HG03095 (cell line): ENCODE results near the gene TOR1A.

Experiments
- ATAC-seq: cut with Tn5 transposase; IDR thresholded peaks from one replicate; pipeline ENCODE4 v1.9.1; 2021; ENCODE audit warnings: moderate library complexity; ENCODE audit not compliant: unreplicated experiment

TOR1A gene

GRCh38 chr9:129852579-129852978, 28.6 kb upstream of the TOR1A start:
- no peak for ATAC-seq

- ATAC-seq = no peak
Measured at GRCh38 chr9:129851821-129852220, 27.9 kb upstream of the TOR1A start.

DNA sequence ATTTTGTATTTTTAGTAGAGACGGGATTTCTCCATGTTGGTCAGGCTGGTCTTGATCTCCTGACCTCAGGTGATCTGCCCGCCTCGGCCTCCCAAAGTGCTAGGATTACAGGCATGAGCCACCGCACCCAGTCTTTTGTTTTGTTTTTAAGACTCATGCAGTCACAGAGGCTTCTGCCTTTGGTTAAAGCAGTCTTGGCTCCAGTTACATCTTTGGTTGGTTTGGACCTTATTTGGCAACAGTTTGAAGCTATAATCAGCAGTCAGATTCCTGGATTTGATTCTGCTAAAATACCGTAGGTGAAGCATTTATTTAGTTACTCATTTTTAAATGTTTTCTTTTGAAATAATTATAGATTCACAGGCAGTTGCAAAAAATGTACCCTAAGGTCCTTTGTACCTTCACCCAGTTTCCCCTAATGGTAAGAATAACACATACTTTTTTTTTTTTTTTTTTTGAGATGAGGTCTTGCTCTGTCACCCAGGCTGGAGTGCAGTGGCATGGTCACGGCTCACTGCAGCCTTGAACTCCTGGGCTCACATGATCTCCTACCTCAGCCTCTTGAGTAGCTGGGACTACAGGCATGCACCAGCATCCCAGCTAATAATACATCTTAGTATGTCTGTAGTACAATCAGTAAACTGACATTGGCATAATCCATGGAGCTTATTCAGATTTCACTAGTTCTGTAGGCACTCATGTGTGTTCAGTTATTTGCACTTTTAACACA, 27.1 kb upstream of the TOR1A start:
- no peak for ATAC-seq

DNA sequence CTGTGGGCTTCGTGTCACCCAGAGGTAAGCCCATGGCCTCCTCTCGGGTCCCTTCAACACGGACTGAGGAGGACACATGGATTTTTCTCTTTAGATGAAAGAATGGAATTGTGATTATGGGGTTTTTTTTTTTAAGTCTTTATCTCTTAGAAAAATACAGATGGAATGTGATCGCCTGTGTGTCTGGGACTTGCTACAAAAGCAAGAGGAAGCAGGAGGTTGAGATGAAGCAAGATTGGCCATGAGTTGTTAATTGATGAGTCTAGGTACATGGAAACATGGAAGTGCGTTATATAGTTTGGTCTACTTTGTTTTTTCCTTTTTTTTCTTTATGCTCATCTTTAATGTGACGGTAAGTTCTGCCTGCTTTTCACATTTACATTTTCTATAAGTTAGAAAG, 26.0 kb upstream of the TOR1A start:
- ATAC-seq = no peak

DNA sequence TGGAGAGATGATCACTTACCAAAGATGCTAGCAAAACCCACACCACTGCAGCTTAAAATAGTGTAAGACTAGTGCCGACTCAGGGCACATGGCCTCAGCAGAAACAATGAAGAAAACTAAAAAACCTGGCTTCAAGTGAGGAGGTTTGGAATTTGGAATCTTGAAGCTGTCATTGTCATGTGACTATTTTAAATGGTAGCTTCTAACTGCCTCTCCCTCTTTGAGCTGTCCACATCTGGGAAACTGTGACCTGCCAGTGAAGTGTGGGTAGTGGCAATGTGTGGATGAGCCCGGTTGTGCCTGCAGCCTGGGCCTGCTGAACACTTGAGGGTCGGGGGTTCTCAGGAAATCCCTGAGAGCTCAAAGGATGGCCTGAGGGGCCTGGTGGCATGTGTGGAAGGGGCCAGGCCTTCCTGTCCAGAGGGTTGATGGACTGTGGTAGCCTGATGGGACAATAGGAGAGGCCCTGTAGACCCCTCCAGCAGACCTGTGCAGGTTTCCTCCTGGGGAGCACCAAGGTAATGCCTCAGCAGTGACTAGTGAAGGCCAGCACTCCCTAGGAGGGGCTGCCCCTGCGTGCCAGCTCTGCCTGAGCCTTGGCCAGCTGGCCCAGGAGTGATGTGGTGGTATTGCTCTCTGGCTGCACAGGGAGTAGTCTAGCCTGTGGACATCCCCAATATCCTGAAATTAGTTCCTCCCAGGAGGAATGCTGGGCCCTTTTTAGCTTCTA, 24.9 kb upstream of the TOR1A start:
- ATAC-seq = no peak

- ATAC-seq = no peak
Measured at GRCh38 chr9:129845373-129845772, 21.4 kb upstream of the TOR1A start.

DNA sequence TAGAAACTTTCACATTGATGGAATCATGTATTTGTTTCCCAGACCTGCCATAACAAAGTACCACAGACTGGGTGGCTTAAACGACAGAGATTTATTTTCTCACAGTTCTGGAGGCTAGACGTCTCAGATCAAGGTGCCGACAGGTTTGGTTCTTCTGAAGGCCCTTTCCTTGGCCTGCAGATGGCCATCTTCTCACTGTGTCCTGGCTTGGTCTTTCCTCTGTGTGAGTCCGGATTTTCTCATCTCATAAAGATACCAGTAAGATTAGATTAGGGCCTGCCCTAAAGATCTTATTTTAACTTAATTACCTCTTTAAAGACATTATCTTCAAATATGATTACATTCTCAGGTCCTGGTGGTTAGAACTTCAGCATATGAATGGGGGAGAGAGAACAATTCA, 17.1 kb upstream of the TOR1A start:
- no peak for ATAC-seq

GRCh38 chr9:129840034-129840433, 16.1 kb upstream of the TOR1A start:
- no peak for ATAC-seq

DNA sequence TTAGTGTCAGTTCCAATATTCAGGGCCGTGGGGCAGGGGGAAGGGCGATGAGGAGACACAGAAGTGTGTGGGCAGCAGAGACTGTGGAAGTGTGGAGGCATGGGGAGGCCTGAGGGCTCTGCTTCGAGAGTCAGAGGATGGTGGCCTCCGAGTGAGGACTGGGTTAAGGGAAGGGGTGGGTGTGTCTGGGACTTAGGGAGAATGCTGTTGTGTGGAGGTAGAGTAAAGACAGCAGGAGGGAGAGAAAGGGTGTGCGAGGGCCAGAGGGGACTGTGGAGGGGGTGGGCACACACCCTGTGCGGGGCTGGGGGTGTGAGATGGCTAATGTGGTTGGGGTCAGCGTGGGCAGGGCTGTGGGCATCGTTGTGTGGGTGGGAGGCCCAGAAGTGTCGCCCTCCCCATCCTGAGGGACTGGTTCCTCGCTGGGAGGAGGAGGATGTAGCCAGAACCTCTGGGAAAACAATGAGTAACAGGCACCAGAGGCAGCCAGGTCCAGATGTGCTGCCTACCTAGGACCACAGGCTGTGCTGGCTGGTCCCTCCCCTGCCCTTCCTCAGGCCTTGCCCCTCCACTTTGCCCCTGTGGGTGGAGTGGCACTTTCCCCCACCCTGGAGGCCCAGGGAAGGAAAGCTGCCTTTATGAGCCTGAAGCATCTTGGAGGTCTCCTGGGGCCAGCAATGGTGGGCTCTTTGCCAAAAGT, 15.5 kb upstream of the TOR1A start:
- no peak for ATAC-seq

- ATAC-seq = no peak
Measured at GRCh38 chr9:129838707-129839259, 14.8 kb upstream of the TOR1A start.

- no peak for ATAC-seq
Measured at GRCh38 chr9:129836311-129837007, 12.5 kb upstream of the TOR1A start.

DNA sequence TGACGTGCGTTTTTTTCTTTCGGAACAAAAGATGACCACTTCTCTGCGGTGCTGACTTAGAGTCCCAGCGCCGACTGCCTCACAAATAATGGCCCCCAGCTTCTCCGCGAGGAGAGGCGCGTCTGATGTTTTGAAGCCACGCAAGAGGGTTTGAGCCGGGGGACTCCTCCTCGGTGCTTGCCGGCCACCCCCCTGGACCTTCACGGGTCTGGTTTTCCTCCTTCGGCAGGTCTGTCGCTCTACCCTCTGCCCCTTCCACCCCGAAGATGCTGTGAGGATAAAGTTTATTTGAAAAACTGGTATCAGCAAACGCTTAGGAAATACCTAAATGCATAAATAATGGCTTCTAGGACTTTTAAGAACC, 11.9 kb upstream of the TOR1A start:
- ATAC-seq = no peak

DNA sequence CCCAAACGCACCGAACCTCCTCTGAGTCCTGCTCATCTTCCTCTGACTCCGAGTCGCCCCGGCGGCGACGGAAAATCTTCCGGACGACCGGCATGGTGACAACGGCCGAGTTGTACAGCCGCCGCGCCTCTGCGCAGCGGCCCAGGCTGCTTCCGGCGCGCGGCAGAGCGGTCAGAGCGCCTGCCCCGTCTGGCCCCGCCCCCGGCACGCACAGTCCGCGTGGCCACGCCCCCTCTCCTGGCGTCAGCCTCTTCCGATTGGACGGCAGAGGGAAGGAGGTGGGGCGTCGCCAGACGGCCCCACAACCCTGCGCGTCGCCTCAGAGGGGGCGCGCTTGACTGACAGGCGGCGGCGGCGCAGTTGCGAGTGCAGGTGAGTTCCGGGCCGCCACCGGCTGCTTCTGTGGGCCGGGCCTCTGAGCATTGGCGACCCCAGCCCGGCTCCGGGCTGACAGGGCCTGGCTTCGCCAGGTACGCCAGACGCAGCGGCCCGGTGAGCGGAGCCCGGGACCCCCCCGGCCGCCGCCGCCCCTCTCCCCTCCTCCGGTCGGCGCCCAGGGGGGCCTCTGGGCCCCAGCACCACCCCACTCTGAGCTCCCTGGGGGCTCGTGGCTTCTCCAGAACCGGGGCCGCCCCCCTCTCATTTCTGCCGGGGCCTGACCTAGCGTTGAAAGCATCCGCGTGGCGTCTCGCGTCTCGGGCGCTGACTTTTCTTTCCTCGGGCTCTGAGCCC, 11.4 kb upstream of the TOR1A start, which contains the start of the genes C9orf78 and USP20:
Gene C9orf78, minus strand, starts transcription at position 148 of the 732 bp plus-strand sequence. Its CDS starts 54 bp downstream, at position 94.
Gene USP20, plus strand, starts transcription at position 331 of the 732 bp plus-strand sequence. CDS start 17,098 bp downstream, outside the sequence.
- peak; percentile 88 for ATAC-seq

GRCh38 chr9:129834489-129835127, 10.7 kb upstream of the TOR1A start:
- ATAC-seq = peak; percentile 4

- no peak for ATAC-seq
Measured at GRCh38 chr9:129832982-129833381, 9.0 kb upstream of the TOR1A start.

DNA sequence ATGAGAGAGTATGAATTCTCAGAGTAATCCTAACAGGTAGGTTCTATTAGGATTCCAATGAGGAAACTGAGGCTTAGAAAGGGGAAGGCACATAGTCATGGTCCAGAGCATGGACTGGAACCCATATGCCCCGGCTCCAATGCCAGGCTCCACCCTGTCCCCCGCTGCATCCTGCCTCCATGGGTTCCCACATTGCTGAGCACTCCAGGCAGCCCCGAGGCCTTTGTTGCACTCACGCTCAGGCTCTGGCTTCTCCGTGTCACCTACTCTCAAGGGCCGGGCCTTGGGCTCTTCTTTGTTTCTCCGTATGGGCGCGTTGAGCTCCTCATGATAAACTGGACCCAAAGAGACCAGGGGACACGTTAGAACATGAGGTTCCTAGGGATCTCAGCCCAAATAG, 5.0 kb upstream of the TOR1A start:
- no peak for ATAC-seq

- no peak for ATAC-seq
Measured at GRCh38 chr9:129828051-129828450, 4.1 kb upstream of the TOR1A start.

- ATAC-seq = no peak
Measured at GRCh38 chr9:129826759-129827158, 2.8 kb upstream of the TOR1A start.

DNA sequence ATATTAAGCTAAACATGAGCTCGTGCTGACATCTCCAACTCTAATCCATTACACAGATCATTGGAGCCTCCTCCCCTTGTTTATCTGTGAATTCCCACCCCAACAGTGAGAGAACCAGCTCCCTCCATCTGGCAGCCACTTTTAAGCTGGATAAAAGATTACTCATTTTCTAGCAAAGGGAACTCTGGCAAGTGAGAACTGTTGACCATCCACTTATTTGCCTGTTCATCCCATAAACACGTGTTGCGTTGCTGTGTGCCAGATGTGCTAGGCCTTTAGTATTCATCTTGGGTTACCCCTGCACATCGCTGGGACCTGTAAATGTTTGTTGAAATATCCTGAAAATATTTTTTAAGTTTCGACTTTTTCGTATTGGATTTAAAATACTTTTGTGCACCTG, 2.4 kb upstream of the TOR1A start:
- no peak for ATAC-seq

- ATAC-seq = no peak
Measured at GRCh38 chr9:129823542-129823934, 398 bp downstream of the TOR1A start.
